GM12878 (cell line): Measurements from ENCODE around the gene SAMD4A. TPM values are rescaled to one million over a fixed set of nuclear protein-coding genes. Genes with fewer than 3 reads are reported as not detected.

Source experiments
- ATAC-seq: fragments of 200-7000 bp; cut with Tn5 transposase; 3 replicates; pipeline ENCODE4 v1.9.1; 2020; ENCODE audit warnings: mild to moderate bottlenecking, moderate library complexity
- BruUV-seq: library from RNA; stranded (reverse); fragments of 400-500 nt; replicated peaks from 2 replicates; lab custom pipeline; 2021; lab: Mats Ljungman, UMichigan
- CTCF ChIA-PET: fragments of 300-600 bp; sonication (Branson Sonifier 250); formaldehyde crosslinking; extraction: SDS; loops from one replicate; lab custom pipeline; 2021; ENCODE audit warnings: inconsistent platforms; lab: Yijun Ruan, JAX
- POLR2A ChIA-PET: fragments of 350-600 bp; formaldehyde crosslinking; extraction: SDS; loops from one replicate; lab custom pipeline; 2021; ENCODE audit warnings: inconsistent platforms; lab: Charles Lee
- RAD21 ChIA-PET: fragments of 300-600 bp; sonication (Branson Sonifier 250); formaldehyde crosslinking; loops from one replicate; lab custom pipeline; 2023; ENCODE audit warnings: antibody characterized with exemption; ENCODE audit not compliant: unreplicated experiment; lab: Charles Lee
- SMC1A ChIA-PET: fragments of 300-600 bp; sonication (Branson Sonifier 250); formaldehyde crosslinking; loops from one replicate; lab custom pipeline; 2023; ENCODE audit not compliant: unreplicated experiment, uncharacterized antibody; lab: Charles Lee
- DNase-seq: peaks from one replicate; pipeline ENCODE4 v3.0.0-alpha.2; 2011; ENCODE audit warnings: low read depth, low spot score
- FAIRE-seq: peaks from 3 replicates; lab custom pipeline; 2011; peaks lifted over from hg19 to GRCh38; lab: Jason Lieb, UNC
- H2AFZ ChIP-seq: 2 replicates; pipeline ENCODE4 v1.6.0; 2011; ENCODE audit warnings: low read depth, low read length, control low read depth; ENCODE audit not compliant: control insufficient read depth
- H3K27ac ChIP-seq: 2 replicates; pipeline ENCODE4 v1.5.1; 2011; ENCODE audit warnings: control low read depth; ENCODE audit not compliant: control insufficient read depth, insufficient read depth
- H3K27me3 ChIP-seq, 2 experiments: replicated peaks in 1 of 2; 2 replicates each; pipeline versions ENCODE4 v1.6.0 to v1.6.1; 2011; ENCODE audit warnings: low read length in 1 of 2; ENCODE audit not compliant: control insufficient read depth in 2 of 2, insufficient read depth in 2 of 2
- H3K36me3 ChIP-seq, 2 experiments: 2 replicates each; pipeline ENCODE4 v1.5.1; 2011; ENCODE audit warnings: low read length in 1 of 2; ENCODE audit not compliant: control insufficient read depth in 2 of 2, insufficient read depth in 2 of 2
- H3K4me1 ChIP-seq: 2 replicates; pipeline ENCODE4 v1.6.1; 2011; ENCODE audit warnings: mild to moderate bottlenecking, low read length, moderate library complexity, mixed read lengths; ENCODE audit not compliant: control insufficient read depth, insufficient read depth
- H3K4me2 ChIP-seq: 2 replicates; pipeline ENCODE4 v1.6.0; 2011; ENCODE audit warnings: control low read depth; ENCODE audit not compliant: control insufficient read depth, insufficient read depth
- H3K4me3 ChIP-seq: fragments of 200-600 bp; sonication (generic); 2 replicates; pipeline ENCODE4 v1.5.1; 2016
- H3K79me2 ChIP-seq: 2 replicates; pipeline ENCODE4 v1.6.0; 2011; ENCODE audit warnings: low read length; ENCODE audit not compliant: control insufficient read depth, insufficient read depth
- H3K9ac ChIP-seq: 2 replicates; pipeline ENCODE4 v1.8.0; 2011; ENCODE audit warnings: low read length, control low read depth, mixed read lengths; ENCODE audit not compliant: control insufficient read depth, insufficient read depth
- H3K9me3 ChIP-seq: replicated peaks from 3 replicates; pipeline ENCODE4 v1.5.1; 2011; ENCODE audit warnings: mild to moderate bottlenecking, low read length; ENCODE audit not compliant: control insufficient read depth, insufficient read depth
- H4K20me1 ChIP-seq: 2 replicates; pipeline ENCODE4 v1.6.0; 2011; ENCODE audit not compliant: control insufficient read depth, insufficient read depth
- ELK1 ChIP-seq: IDR thresholded peaks from 2 replicates; pipeline ENCODE4 v1.6.1; 2012; ENCODE audit warnings: low read depth, low read length, improper control_type of control experiment
- HDGF ChIP-seq: fragments of 450-650 bp; IDR thresholded peaks from 2 replicates; pipeline ENCODE4 v1.6.1; 2016; ENCODE audit warnings: antibody characterized with exemption
- KDM1A ChIP-seq: fragments of 200-600 bp; sonication (generic); IDR thresholded peaks from 2 replicates; pipeline ENCODE4 v1.6.1; 2016; ENCODE audit warnings: borderline replicate concordance
- NR2F1 ChIP-seq: fragments of 450-650 bp; conservative IDR thresholded peaks from 2 replicates; pipeline ENCODE4 v1.6.1; 2017; ENCODE audit warnings: mild to moderate bottlenecking
- POLR2A ChIP-seq: IDR thresholded peaks from 2 replicates; pipeline ENCODE4 v1.6.1; 2011; ENCODE audit warnings: low read depth, mild to moderate bottlenecking, low read length
- RELA ChIP-seq: fragments of 450-650 bp; IDR thresholded peaks from 2 replicates; pipeline ENCODE4 v1.8.0; 2014; ENCODE audit warnings: borderline replicate concordance; ENCODE audit not compliant: partially characterized antibody
- SRF ChIP-seq, 2 experiments: IDR thresholded peaks; 2 replicates each; pipeline ENCODE4 v1.6.1; 2011; ENCODE audit warnings: low read depth in 2 of 2, low read length in 2 of 2, mild to moderate bottlenecking in 1 of 2, moderate library complexity in 1 of 2
- TCF12 ChIP-seq: IDR thresholded peaks from 2 replicates; pipeline ENCODE4 v1.6.1; 2011; ENCODE audit warnings: low read depth, mild to moderate bottlenecking, low read length
- WGBS: methylation state at CpG from one replicate; pipeline ENCODE4 v1.1.6; 2016; ENCODE audit warnings: low lambda C conversion rate; ENCODE audit not compliant: insufficient replicate concordance, insufficient coverage; ENCODE audit errors: missing lambda C conversion rate; 5-methylcytosine and 5-hydroxymethylcytosine counted together
- in situ Hi-C: fragments of 300-500 bp; cut with MboI; formaldehyde crosslinking; loops from 9 replicates; pipeline ENCODE4 v1.14.3; 2018; ENCODE audit warnings: mixed read lengths
- intact Hi-C: fragments of 100-400 bp; cut with micrococcal nuclease; formaldehyde crosslinking; loops from one replicate; pipeline ENCODE4 v1.14.2; 2022; ENCODE audit not compliant: unreplicated experiment
- polyA plus RNA-seq, 11 experiments: library from polyadenylated mRNA; depleted of rRNA in 4 of 11; unstranded in 6 of 11; stranded (reverse) in 5 of 11; fragments of >200 nt; fragmentation: Nextera tagmentation in 4 of 11; fragmentation: Illumina TruSeq in 1 of 11; extraction: Ambion mirVana in 4 of 11; extraction: Trizol in 1 of 11; gene quantifications; 1 replicate in 1 of 11; 2 replicates in 10 of 11; pipeline versions ENCODE4 v1.2.1 to v1.2.3, GENCODE V29; 2011 to 2016; ENCODE audit warnings: inconsistent platforms in 2 of 11, missing spikeins in 2 of 11, low read depth in 1 of 11
- total RNA-seq, 4 experiments: library from RNA; depleted of rRNA in 3 of 4; stranded (reverse); fragments of >200 nt in 3 of 4; fragmentation: Illumina TruSeq in 1 of 4; extraction: Trizol in 1 of 4; gene quantifications; 2 replicates each; pipeline versions ENCODE4 v1.2.1 to v1.2.3, GENCODE V29; 2013 to 2021
- TF ChIP-seq, protein P1 (sequence below): fragments of 450-650 bp; formaldehyde crosslinking; IDR thresholded peaks from 2 replicates; pipeline ENCODE4 v1.4.0; 2022; ENCODE audit warnings: mild to moderate bottlenecking, moderate library complexity

The SAMD4A gene
- total and polyA plus RNA-seq, 10 of the 15 experiments (the other 5 are each of a cell fraction or from before 2014, with no cell fraction given): 0.05 to 0.56 (median 0.31) TPM

GRCh38 chr14:54643696-54644176 is 76.8 kb downstream of the SAMD4A start:
- RAD21 ChIA-PET: interaction anchor here (0.8 to 2.5 kb wide), 7 partner anchors 18 to 132 kb away, joined by 4 to 15 read pairs (median 4); no protein-coding TSS in a partner anchor
- FAIRE-seq (no peak), ATAC-seq (no peak), DNase-seq (no peak)
- POLR2A ChIA-PET: interaction anchor here (0.6 to 1.4 kb wide), 3 partner anchors 14 to 75 kb away, joined by 3 to 4 read pairs (median 3); no protein-coding TSS in a partner anchor
- WGBS: 86% methylated on average over 5 of the region's 5 CpGs
- Histone ChIP-seq H3K9ac (no peak overlapping the region), H3K27me3 (0 out of 4 replicates have a peak, but pooled peaks cover 0 to 5% of the 10 kb centered on the region in 2 experiments), H3K9me3 (no peaks in the 10 kb centered on the region), H3K4me3 (no peak overlapping the region), H4K20me1 (no peaks in the 10 kb centered on the region), H2AFZ (no peak overlapping the region), H3K79me2 (no peaks in the 10 kb centered on the region), H3K27ac (no peak overlapping the region), H3K36me3 (no peaks in the 10 kb centered on the region), H3K4me2 (no peak overlapping the region), H3K4me1 (no peaks in the 10 kb centered on the region)
- in situ Hi-C loops (loop anchor here (5.0 kb wide), 1 partner anchor 76 kb away; the partner anchor contains the start of gene SAMD4A), intact Hi-C loops (loop anchor here (1.0 to 5.0 kb wide), 2 partner anchors 79 to 129 kb away; no protein-coding TSS in a partner anchor)
- no TSS peak for BruUV-seq
- no peak for TF ChIP-seq KDM1A
- no peak for TF ChIP-seq HDGF
- no peak for TF ChIP-seq POLR2A
- no peak for TF ChIP-seq ELK1
- TF ChIP-seq, protein P1, sequence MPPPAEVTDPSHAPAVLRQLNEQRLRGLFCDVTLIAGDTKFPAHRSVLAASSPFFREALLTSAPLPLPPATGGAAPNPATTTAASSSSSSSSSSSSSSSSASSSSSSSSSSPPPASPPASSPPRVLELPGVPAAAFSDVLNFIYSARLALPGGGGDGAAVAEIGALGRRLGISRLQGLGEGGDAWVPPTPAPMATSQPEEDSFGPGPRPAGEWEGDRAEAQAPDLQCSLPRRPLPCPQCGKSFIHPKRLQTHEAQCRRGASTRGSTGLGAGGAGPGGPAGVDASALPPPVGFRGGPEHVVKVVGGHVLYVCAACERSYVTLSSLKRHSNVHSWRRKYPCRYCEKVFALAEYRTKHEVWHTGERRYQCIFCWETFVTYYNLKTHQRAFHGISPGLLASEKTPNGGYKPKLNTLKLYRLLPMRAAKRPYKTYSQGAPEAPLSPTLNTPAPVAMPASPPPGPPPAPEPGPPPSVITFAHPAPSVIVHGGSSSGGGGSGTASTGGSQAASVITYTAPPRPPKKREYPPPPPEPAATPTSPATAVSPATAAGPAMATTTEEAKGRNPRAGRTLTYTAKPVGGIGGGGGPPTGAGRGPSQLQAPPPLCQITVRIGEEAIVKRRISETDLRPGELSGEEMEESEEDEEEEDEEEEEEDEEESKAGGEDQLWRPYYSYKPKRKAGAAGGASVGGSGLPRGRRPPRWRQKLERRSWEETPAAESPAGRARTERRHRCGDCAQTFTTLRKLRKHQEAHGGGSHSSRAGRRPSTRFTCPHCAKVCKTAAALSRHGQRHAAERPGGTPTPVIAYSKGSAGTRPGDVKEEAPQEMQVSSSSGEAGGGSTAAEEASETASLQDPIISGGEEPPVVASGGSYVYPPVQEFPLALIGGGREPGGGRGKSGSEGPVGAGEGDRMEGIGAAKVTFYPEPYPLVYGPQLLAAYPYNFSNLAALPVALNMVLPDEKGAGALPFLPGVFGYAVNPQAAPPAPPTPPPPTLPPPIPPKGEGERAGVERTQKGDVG (CRISPR knock-in tag): no peak
- no peak for TF ChIP-seq NR2F1
- no peak for TF ChIP-seq TCF12
- TF ChIP-seq SRF (IDR thresholded peaks at IDR 0.05; ENCODE audit: low read depth in 2 of 2, low read length in 2 of 2): no peak
- no peak for TF ChIP-seq RELA
- CTCF ChIA-PET: interaction anchor here (0.7 to 6.4 kb wide), 24 partner anchors 10 to 166 kb away, joined by 3 to 115 read pairs (median 5); partner anchors contain the start of gene SAMD4A
- SMC1A ChIA-PET: interaction anchor here (0.6 to 2.7 kb wide), 19 partner anchors 13 to 136 kb away, joined by 3 to 38 read pairs (median 3); partner anchors contain the start of genes CGRRF1 and SAMD4A
